Thyroid gland (tissue), 4 donors: ENCODE results near the gene GLA. TPM values are rescaled to one million over a fixed set of nuclear protein-coding genes. Genes with fewer than 3 reads are reported as not detected.

Source experiments
- DNase-seq, 2 donors: peaks; one replicate each; pipeline ENCODE4 v3.0.0-alpha.2; 2019
- H3K27ac ChIP-seq, 3 donors: fragments of 200-600 bp; sonication (generic); 1 replicate in 2 of 3; 2 replicates in 1 of 3; pipeline ENCODE4 v1.5.1; 2016 to 2019; ENCODE audit warnings: mild to moderate bottlenecking in 1 of 3, moderate library complexity in 1 of 3
- H3K27me3 ChIP-seq: fragments of 200-600 bp; sonication (generic); one replicate; pipeline ENCODE4 v1.5.1; 2019
- H3K36me3 ChIP-seq, 2 donors: fragments of 200-600 bp; sonication (generic); one replicate each; pipeline ENCODE4 v1.5.1; 2016 to 2019
- H3K4me1 ChIP-seq, 2 donors: fragments of 200-600 bp; sonication (generic); one replicate each; pipeline ENCODE4 v1.5.1; 2017 to 2019
- H3K4me3 ChIP-seq, 3 donors: fragments of 200-600 bp; sonication (generic); replicated peaks in 1 of 3; 1 replicate in 2 of 3; 2 replicates in 1 of 3; pipeline ENCODE4 v1.5.1; 2016; ENCODE audit warnings: mild to moderate bottlenecking in 1 of 3
- H3K9me3 ChIP-seq: fragments of 200-600 bp; sonication (generic); one replicate; pipeline ENCODE4 v1.5.1; 2017
- POLR2A ChIP-seq, 2 donors: fragments of 450-650 bp; IDR thresholded peaks; one replicate each; pipeline ENCODE4 v1.6.1; 2017; ENCODE audit warnings: antibody characterized with exemption in 2 of 2, mild to moderate bottlenecking in 2 of 2, moderate library complexity in 1 of 2
- WGBS, 2 donors: methylation state at CpG; one replicate each; pipeline ENCODE4 v1.1.5; 2017; 5-methylcytosine and 5-hydroxymethylcytosine counted together
- intact Hi-C: fragments of 100-400 bp; cut with DNase I; formaldehyde crosslinking; loops from one replicate; pipeline ENCODE4 v1.15.1; 2023
- total RNA-seq, 4 donors: library from RNA; depleted of rRNA; stranded (reverse); fragments of >200 nt; gene quantifications; one replicate each; pipeline ENCODE4 v1.2.3, GENCODE V29; 2016
- TF ChIP-seq, protein P1 (sequence below), 6 experiments: fragments of 200-600 bp in 3 of 6; fragments of 450-650 bp in 3 of 6; sonication (generic) in 3 of 6; IDR thresholded peaks; one replicate each; pipeline ENCODE4 v1.5.1; 2016 to 2019; ENCODE audit warnings: antibody characterized with exemption in 6 of 6, mild to moderate bottlenecking in 2 of 6, inconsistent platforms in 1 of 6, moderate library complexity in 1 of 6

Gene GLA
- total RNA-seq, 4 donors from 2014 or later = 16.5 to 37.5 (median 26.8) TPM

DNA sequence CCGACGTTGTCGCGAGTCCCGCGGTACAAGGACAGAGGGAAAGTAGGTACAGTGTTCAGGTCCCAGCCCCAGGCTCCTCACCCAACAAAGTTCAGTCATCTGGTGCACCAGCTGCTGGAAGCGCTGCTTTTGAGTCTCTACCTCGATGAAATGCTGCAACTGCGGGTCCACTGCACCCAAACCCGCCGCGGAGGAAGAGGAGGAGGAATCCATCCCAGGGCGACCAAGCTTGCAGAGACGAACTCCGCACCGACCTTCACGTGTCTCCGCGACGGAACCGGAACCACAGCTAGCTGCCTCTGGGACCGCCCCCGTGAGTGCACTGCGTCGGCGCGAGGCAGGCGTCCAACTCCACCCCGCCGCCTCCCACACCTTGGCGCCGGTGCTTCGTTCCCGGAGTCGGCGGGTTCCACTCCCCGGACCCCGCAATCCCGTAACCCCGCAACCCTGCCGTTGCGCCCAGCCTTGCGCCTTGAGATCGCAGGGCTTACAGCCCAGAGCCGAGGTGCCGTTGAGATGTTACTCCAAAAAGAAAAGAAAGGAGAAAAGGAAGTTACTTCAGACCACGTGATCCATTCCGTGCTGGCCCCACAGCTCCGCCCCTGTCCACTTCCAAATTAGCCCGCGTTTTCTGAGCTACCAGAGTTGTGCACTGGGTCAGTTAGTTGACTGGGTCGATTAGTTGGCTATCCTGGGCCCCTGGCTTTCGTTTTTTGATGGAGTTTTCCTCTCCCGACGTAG lies 59.1 kb downstream of the GLA start, which contains the start of gene TIMM8A:
Gene TIMM8A (minus strand): TSS at position 291 of the 741 bp plus-strand sequence. CDS start 78 bp downstream, at position 213.
- 0 to 2% methylated on average over 10 to 11 of the region's 55 CpGs for WGBS, 2 donors
- intact Hi-C loops = no loop called here
- Histone ChIP-seq H3K36me3 (no peaks in the 10 kb centered on the region), H3K9me3 (no peaks in the 10 kb centered on the region), H3K4me3 (peak within 1 kb of the TSS in 2 of 3 donors; percentile 42 to 69), H3K27ac (peak within 1 kb of the TSS; percentile 78 to 91 (median 90)), H3K27me3 (no peaks in the 10 kb centered on the region), H3K4me1 (peaks cover 0 to 6% of the 10 kb centered on the region in 2 donors)
- peak in 1 of 2 donors; percentile 62 for TF ChIP-seq POLR2A (IDR thresholded peaks at IDR 0.05)
- TF ChIP-seq, protein P1, sequence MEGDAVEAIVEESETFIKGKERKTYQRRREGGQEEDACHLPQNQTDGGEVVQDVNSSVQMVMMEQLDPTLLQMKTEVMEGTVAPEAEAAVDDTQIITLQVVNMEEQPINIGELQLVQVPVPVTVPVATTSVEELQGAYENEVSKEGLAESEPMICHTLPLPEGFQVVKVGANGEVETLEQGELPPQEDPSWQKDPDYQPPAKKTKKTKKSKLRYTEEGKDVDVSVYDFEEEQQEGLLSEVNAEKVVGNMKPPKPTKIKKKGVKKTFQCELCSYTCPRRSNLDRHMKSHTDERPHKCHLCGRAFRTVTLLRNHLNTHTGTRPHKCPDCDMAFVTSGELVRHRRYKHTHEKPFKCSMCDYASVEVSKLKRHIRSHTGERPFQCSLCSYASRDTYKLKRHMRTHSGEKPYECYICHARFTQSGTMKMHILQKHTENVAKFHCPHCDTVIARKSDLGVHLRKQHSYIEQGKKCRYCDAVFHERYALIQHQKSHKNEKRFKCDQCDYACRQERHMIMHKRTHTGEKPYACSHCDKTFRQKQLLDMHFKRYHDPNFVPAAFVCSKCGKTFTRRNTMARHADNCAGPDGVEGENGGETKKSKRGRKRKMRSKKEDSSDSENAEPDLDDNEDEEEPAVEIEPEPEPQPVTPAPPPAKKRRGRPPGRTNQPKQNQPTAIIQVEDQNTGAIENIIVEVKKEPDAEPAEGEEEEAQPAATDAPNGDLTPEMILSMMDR (IDR thresholded peaks at IDR 0.05) = no peak
- DNase-seq = peak; percentile 79 to 81

DNA sequence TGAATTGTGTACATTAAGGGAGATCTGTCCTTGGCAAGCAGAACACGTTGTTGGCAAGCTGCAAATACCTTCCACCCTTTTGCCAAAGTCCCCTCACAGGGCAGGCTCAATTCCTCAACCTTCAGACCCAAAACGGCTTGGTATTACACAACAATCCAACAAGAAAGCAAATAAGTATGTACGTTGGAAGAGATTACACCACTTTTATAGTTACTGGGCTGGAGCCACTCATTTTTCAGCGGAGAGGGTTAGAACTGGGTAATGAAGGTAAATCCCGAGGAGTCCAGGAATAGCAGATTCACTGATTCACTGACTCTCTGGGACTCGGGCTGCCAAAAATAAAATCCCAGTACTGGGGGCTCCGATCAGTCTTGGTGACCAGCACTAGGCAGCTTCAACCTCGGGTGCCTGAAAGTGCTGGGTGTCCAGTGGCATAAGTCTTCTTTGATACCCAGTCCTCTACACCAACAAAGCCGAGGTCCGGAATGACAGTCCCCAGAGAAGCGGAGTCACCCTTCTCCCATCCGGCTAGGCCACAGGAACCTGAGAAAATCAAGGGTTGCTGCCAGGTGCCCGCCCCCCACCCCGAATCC lies 59.8 kb downstream of the GLA start:
- Histone ChIP-seq H3K4me3 (peak overlapping the region in 2 of 3 donors; percentile 42 to 69), H3K4me1 (peaks cover 0 to 6% of the 10 kb centered on the region in 2 donors), H3K27ac (peak overlapping the region in 1 of 3 donors; percentile 91), H3K9me3 (no peaks in the 10 kb centered on the region), H3K27me3 (no peaks in the 10 kb centered on the region), H3K36me3 (no peaks in the 10 kb centered on the region)
- 0% methylated on average over 2 to 5 of the region's 14 CpGs for WGBS, 2 donors
- TF ChIP-seq, protein P1 (IDR thresholded peaks at IDR 0.05) = no peak
- no peak for TF ChIP-seq POLR2A (IDR thresholded peaks at IDR 0.05)
- intact Hi-C loops = no loop called here
- peak in 1 of 2 donors; percentile 17 for DNase-seq

Other genes with a start within 250 kb of the GLA start
- not detected for gene DRP2, start 188.1 kb downstream of the GLA start, total RNA-seq
- gene TAF7L, start 116.6 kb downstream of the GLA start, total RNA-seq = 1 to 10 TPM in 1 of 4 donors, under 1 TPM in 2, not detected in 1; 0.22 to 1.4 (median 0.81) TPM
- gene TIMM8A, start 59.2 kb downstream of the GLA start, total RNA-seq = 1 to 10 TPM; 3.9 to 6.4 (median 4.9) TPM
- 1 to 10 TPM in 3 of 4 donors, under 1 TPM in 1; 0.49 to 5.2 (median 1.6) TPM for gene BTK, start 21.7 kb downstream of the GLA start, total RNA-seq
- gene RPL36A, start 16.9 kb downstream of the GLA start, total RNA-seq = 1,000 to 10,000 TPM in 2 of 4 donors, 100 to 1,000 TPM in 2; 258 to 2,076 (median 1,246) TPM
- 10 to 100 TPM; 53.5 to 68.4 (median 67.5) TPM for gene HNRNPH2, start 297 bp upstream of the GLA start, total RNA-seq
- 10 to 100 TPM; 12.1 to 21.6 (median 15.6) TPM for gene ARMCX4, start 77.5 kb upstream of the GLA start, total RNA-seq
- gene ARMCX1, start 142.6 kb upstream of the GLA start, total RNA-seq = 10 to 100 TPM; 22.4 to 32.7 (median 27.8) TPM
- gene ARMCX6, start 210.1 kb upstream of the GLA start, total RNA-seq = 10 to 100 TPM; 20.6 to 28.6 (median 23.4) TPM
- gene ARMCX3, start 215.2 kb upstream of the GLA start, total RNA-seq = 10 to 100 TPM; 71.7 to 81.0 (median 76.8) TPM